Ishikawa (cell line): ENCODE results near the gene REC8.

Experiments used
- CEBPB ChIP-seq: IDR thresholded peaks from 2 replicates; pipeline ENCODE4 v1.6.1; 2012
- EP300 ChIP-seq: IDR thresholded peaks from 2 replicates; pipeline ENCODE4 v1.6.1; 2012; ENCODE audit warnings: borderline replicate concordance
- RAD21 ChIP-seq: IDR thresholded peaks from 2 replicates; pipeline ENCODE4 v1.6.1; 2012; ENCODE audit warnings: low read depth

- TF ChIP-seq RAD21 = no peak
- no peak for TF ChIP-seq CEBPB
- no peak for TF ChIP-seq EP300
Measured at GRCh38 chr14:24189460-24189859, 17.6 kb downstream of the REC8 start.
